AG09319 (cell line): Measurements from ENCODE around the gene CAPN6.

ENCODE experiments used
- DNase-seq: peaks from one replicate; pipeline ENCODE4 v3.0.0-alpha.2; 2010; ENCODE audit warnings: low read depth; ENCODE audit errors: extremely low read depth
- TF ChIP-seq, protein P1 (sequence below): IDR thresholded peaks from 2 replicates; pipeline ENCODE4 v1.5.1; 2011; ENCODE audit warnings: low read depth, mild to moderate bottlenecking, inconsistent platforms, low read length, moderate library complexity

The CAPN6 gene

GRCh38 chrX:111270339-111270738, at the start of gene CAPN6:
Gene CAPN6 (minus strand): TSS chrX:111270483. CDS start chrX:111263936, 6,547 bp downstream.
- no peak for DNase-seq
- TF ChIP-seq, protein P1, sequence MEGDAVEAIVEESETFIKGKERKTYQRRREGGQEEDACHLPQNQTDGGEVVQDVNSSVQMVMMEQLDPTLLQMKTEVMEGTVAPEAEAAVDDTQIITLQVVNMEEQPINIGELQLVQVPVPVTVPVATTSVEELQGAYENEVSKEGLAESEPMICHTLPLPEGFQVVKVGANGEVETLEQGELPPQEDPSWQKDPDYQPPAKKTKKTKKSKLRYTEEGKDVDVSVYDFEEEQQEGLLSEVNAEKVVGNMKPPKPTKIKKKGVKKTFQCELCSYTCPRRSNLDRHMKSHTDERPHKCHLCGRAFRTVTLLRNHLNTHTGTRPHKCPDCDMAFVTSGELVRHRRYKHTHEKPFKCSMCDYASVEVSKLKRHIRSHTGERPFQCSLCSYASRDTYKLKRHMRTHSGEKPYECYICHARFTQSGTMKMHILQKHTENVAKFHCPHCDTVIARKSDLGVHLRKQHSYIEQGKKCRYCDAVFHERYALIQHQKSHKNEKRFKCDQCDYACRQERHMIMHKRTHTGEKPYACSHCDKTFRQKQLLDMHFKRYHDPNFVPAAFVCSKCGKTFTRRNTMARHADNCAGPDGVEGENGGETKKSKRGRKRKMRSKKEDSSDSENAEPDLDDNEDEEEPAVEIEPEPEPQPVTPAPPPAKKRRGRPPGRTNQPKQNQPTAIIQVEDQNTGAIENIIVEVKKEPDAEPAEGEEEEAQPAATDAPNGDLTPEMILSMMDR: no peak

DNA sequence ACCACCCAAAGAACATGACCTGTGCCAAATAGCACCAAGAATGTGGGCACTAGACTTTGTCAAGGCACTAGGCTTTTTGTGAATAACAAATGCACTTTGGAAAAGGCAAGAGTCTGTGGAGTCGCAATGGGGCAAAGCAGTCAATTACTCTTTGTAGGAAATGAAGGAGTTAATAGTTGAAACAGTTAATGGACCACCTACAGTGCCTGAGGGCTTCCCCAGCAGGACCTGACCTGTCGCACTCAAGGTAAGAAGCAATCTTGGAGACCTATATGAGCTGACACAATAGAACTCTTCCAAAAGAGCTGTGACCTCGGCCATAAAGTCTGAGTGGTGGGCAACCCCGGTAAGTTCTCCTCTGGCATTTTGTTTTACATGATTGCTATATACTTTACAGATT, 49.2 kb upstream of the CAPN6 start:
- no peak for DNase-seq
- TF ChIP-seq, protein P1: no peak

- TF ChIP-seq, protein P1: no peak
- DNase-seq: no peak
Observed at GRCh38 chrX:111318901-111319300, 48.6 kb upstream of the CAPN6 start.

DNA sequence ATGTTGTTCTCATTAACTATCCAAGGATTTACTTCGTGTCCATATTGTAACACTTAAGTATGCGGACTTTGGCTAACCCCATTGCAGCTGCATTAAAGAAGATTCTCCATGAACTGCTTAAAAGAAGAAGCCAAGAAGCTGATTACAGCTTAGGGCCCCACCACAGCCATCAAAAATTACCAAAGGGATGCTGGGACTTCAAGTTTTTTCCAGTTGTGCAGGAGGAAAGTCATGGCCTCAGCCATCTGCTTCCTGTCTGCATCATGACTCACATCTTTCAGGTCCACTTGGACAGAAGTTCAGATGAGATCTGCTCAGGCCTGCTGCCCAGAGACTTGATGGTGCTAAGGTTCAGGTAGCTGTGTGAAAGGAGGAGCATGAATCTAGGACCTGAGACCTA, 38.8 kb upstream of the CAPN6 start:
- no peak for DNase-seq
- TF ChIP-seq, protein P1: no peak

DNA sequence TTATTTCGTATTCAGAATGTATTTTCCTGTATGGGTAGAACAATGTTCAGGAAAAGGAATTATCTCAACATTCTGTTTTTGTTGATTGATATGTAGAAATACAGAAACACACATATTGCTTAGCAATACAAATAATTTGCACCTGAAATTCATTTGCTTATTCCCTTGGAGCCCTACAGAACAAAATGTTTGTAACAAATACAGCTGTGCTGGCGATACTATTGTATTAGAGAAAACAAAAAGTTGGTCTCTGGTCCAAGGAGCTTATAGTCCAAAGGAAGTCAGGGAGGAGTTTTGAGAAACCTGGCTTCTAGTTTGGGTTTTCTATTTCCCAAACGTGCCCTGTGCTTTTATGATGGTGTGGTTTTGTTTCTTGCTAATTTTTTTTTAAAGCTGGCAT, 37.8 kb upstream of the CAPN6 start:
- DNase-seq: no peak
- TF ChIP-seq, protein P1: no peak

DNA sequence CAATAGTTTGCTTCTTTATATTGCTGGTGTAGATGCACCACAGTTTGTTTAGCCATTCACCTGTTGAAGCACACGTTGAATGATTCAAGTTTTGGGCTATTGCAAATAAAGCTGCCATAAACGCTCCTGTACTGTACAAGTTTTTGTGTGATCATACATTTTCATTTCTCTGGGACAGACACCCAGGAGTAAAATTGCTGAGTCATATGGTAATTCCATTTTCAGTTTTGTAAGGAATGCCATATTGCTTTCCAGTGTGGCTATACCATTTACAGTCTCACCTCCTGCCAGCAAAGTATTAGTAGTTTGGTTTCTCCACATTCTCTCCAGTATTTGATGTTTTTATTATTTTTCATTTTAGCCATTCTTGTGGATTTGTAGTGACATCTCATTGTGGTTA, 32.0 kb upstream of the CAPN6 start:
- no peak for DNase-seq
- TF ChIP-seq, protein P1: no peak

- no peak for DNase-seq
- TF ChIP-seq, protein P1: no peak
Observed at GRCh38 chrX:111288841-111289240, 18.6 kb upstream of the CAPN6 start.
